CD8-positive, alpha-beta memory T cell (primary cell): ENCODE measurements around the gene PREX1. TPM values are rescaled to one million over a fixed set of nuclear protein-coding genes. Genes with fewer than 3 reads are reported as not detected.

Experiments used
- CTCF ChIA-PET: fragments of 350-600 bp; sonication (Branson Sonifier 250); formaldehyde crosslinking; loops from one replicate; lab custom pipeline; 2021; ENCODE audit warnings: antibody characterized with exemption; lab: Charles Lee
- POLR2A ChIA-PET: fragments of 350-600 bp; sonication (Branson Sonifier 250); formaldehyde crosslinking; loops from one replicate; lab custom pipeline; 2021; ENCODE audit warnings: antibody characterized with exemption; lab: Charles Lee
- DNase-seq, 5 donors: peaks; one replicate each; pipeline versions ENCODE4 v3.0.0 to v3.0.0-alpha.2; 2020 to 2022; ENCODE audit warnings: mixed read lengths in 1 of 5
- H3K27ac ChIP-seq: one replicate; pipeline ENCODE4 v1.7.0; 2013; ENCODE audit warnings: low read depth, mild to moderate bottlenecking, low read length, moderate library complexity
- H3K27me3 ChIP-seq: 2 replicates; pipeline ENCODE4 v1.7.0; 2013; ENCODE audit warnings: low read length, mild to moderate bottlenecking; ENCODE audit not compliant: insufficient read depth, poor library complexity, severe bottlenecking
- H3K36me3 ChIP-seq: 2 replicates; pipeline ENCODE4 v1.7.0; 2013; ENCODE audit warnings: mild to moderate bottlenecking, low read length, moderate library complexity; ENCODE audit not compliant: insufficient read depth
- H3K4me1 ChIP-seq: 2 replicates; pipeline ENCODE4 v1.7.0; 2013; ENCODE audit warnings: mild to moderate bottlenecking, low read length, moderate library complexity; ENCODE audit not compliant: insufficient read depth
- H3K4me3 ChIP-seq: 2 replicates; pipeline ENCODE4 v1.7.0; 2013; ENCODE audit warnings: mild to moderate bottlenecking, low read length
- H3K9me3 ChIP-seq: 2 replicates; pipeline ENCODE4 v1.7.0; 2013; ENCODE audit warnings: mild to moderate bottlenecking, low read length
- H3K27ac Mint-ChIP-seq, 8 donors: one replicate each; pipeline ENCODE4 v1.8.0; 2020 to 2021; ENCODE audit warnings: mixed read lengths in 8 of 8, mild to moderate bottlenecking in 6 of 8, inconsistent platforms in 3 of 8, moderate library complexity in 3 of 8
- H3K27me3 Mint-ChIP-seq, 2 donors: one replicate each; pipeline ENCODE4 v1.8.0; 2020 to 2021; ENCODE audit warnings: mixed read lengths in 2 of 2, mild to moderate bottlenecking in 1 of 2, moderate library complexity in 1 of 2
- H3K36me3 Mint-ChIP-seq, 3 donors: one replicate each; pipeline ENCODE4 v1.8.0; 2020 to 2021; ENCODE audit warnings: mixed read lengths in 3 of 3, inconsistent platforms in 1 of 3, mild to moderate bottlenecking in 1 of 3
- H3K4me1 Mint-ChIP-seq, 3 donors: one replicate each; pipeline ENCODE4 v1.8.0; 2020 to 2021; ENCODE audit warnings: mixed read lengths in 3 of 3, inconsistent platforms in 1 of 3, mild to moderate bottlenecking in 1 of 3
- H3K4me3 Mint-ChIP-seq, 7 donors: one replicate each; pipeline ENCODE4 v1.8.0; 2020 to 2021; ENCODE audit warnings: mixed read lengths in 7 of 7, mild to moderate bottlenecking in 6 of 7, moderate library complexity in 4 of 7, inconsistent platforms in 2 of 7
- H3K9me3 Mint-ChIP-seq, 5 donors: one replicate each; pipeline ENCODE4 v1.8.0; 2020 to 2022; ENCODE audit warnings: mixed read lengths in 5 of 5, mild to moderate bottlenecking in 3 of 5, moderate library complexity in 2 of 5, inconsistent platforms in 1 of 5
- polyA plus RNA-seq: library from polyadenylated mRNA; unstranded; fragments of 300-500 nt; fragmentation: Illumina TruSeq; gene quantifications from one replicate; pipeline ENCODE4 v1.2.3, GENCODE V29; 2021
- total RNA-seq, 2 experiments: library from RNA; stranded (reverse); gene quantifications; one replicate each; pipeline ENCODE4 v1.2.3, GENCODE V29; 2021

Gene PREX1
- total and polyA plus RNA-seq, 3 experiments from 2014 or later, result 89.5 to 90.5 (median 90.0) TPM

GRCh38 chr20:48788486-48789072 is 39.2 kb downstream of the PREX1 start:
- Histone ChIP-seq H3K27me3 (no peaks in the 10 kb centered on the region), H3K36me3 (no peaks in the 10 kb centered on the region), H3K9me3 (no peaks in the 10 kb centered on the region), H3K27ac (no peak overlapping the region), H3K4me1 (peaks cover 61% of the 10 kb centered on the region), H3K4me3 (no peak overlapping the region)
- H3K27me3 Mint-ChIP-seq, result no peaks in the 10 kb centered on the region
- peak overlapping the region; percentile 77 to 95 (median 86) for H3K27ac Mint-ChIP-seq
- peaks cover 0 to 30% (median 3%) of the 10 kb centered on the region in 3 donors for H3K36me3 Mint-ChIP-seq
- peak overlapping the region in 4 of 7 donors; percentile 57 to 75 (median 66) for H3K4me3 Mint-ChIP-seq
- ChIA-PET CTCF (interaction anchor here (1.1 to 1.3 kb wide), 4 partner anchors 9 to 131 kb away, joined by 3 read pairs; no protein-coding TSS in a partner anchor), POLR2A (interaction anchor here (0.6 to 1.4 kb wide), 3 partner anchors 37 to 116 kb away, joined by 3 to 4 read pairs (median 4); no protein-coding TSS in a partner anchor)
- peak in 1 of 5 donors; percentile 33 for DNase-seq
- peaks cover 0 to 67% (median 60%) of the 10 kb centered on the region in 3 donors for H3K4me1 Mint-ChIP-seq
- no peaks in the 10 kb centered on the region for H3K9me3 Mint-ChIP-seq

DNA sequence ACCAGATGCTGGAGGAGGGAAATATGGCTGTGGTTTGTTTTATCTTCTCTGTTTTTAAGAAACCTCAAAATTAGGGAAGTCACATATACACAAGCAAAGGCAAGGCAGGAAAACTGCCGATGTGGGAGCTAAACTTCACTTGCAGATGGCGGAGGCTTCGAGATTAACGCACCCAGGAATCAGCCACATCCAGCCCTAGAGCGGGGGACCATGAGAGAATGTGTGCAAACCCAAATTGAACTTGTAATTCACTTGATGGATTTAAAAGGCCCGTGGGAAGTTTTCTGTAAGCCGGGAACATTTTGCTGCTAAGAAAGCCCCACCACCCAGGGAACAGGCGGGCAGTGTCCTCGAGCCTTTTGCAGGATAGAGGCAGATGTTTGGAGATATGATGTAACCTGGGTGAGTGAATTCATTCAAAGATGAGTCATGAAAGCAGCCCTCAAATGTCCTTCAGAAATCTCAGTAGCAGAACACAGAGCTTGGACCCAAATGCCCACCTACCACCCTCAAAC is 39.9 kb downstream of the PREX1 start:
- peak overlapping the region; percentile 73 to 95 (median 86) for H3K27ac Mint-ChIP-seq
- CTCF ChIA-PET, result interaction anchor here (1.2 kb wide), 1 partner anchor 116 kb away, joined by 3 read pairs; no protein-coding TSS in a partner anchor
- H3K36me3 ChIP-seq, result no peaks in the 10 kb centered on the region
- H3K36me3 Mint-ChIP-seq, result peaks cover 0 to 30% (median 3%) of the 10 kb centered on the region in 3 donors
- H3K4me1 ChIP-seq, result peaks cover 68% of the 10 kb centered on the region
- peaks cover 0 to 60% (median 55%) of the 10 kb centered on the region in 3 donors for H3K4me1 Mint-ChIP-seq
- peak in 1 of 5 donors; percentile 18 for DNase-seq
- no peak overlapping the region for H3K27ac ChIP-seq
- no peaks in the 10 kb centered on the region for H3K27me3 ChIP-seq
- H3K9me3 ChIP-seq, result no peaks in the 10 kb centered on the region
- H3K9me3 Mint-ChIP-seq, result no peaks in the 10 kb centered on the region
- no peak overlapping the region for H3K4me3 ChIP-seq
- H3K4me3 Mint-ChIP-seq, result no peak overlapping the region
- POLR2A ChIA-PET, result interaction anchor here (1.4 kb wide), 1 partner anchor 39 kb away, joined by 4 read pairs; no protein-coding TSS in a partner anchor
- no peaks in the 10 kb centered on the region for H3K27me3 Mint-ChIP-seq

GRCh38 chr20:48786951-48787705 is 40.7 kb downstream of the PREX1 start:
- no peak overlapping the region for H3K27ac ChIP-seq
- peaks cover 76% of the 10 kb centered on the region for H3K4me1 ChIP-seq
- no peak overlapping the region for H3K4me3 ChIP-seq
- POLR2A ChIA-PET, result no interaction called here
- no peaks in the 10 kb centered on the region for H3K9me3 ChIP-seq
- H3K4me1 Mint-ChIP-seq, result peaks cover 0 to 53% (median 52%) of the 10 kb centered on the region in 3 donors
- CTCF ChIA-PET, result interaction anchor here (0.8 kb wide), 1 partner anchor 118 kb away, joined by 3 read pairs; no protein-coding TSS in a partner anchor
- no peaks in the 10 kb centered on the region for H3K36me3 ChIP-seq
- peak overlapping the region; percentile 72 to 95 (median 80) for H3K27ac Mint-ChIP-seq
- peak overlapping the region in 4 of 7 donors; percentile 9 to 51 (median 36) for H3K4me3 Mint-ChIP-seq
- no peaks in the 10 kb centered on the region for H3K9me3 Mint-ChIP-seq
- H3K27me3 Mint-ChIP-seq, result no peaks in the 10 kb centered on the region
- H3K27me3 ChIP-seq, result no peaks in the 10 kb centered on the region
- DNase-seq, result peak in 1 of 5 donors; percentile 30
- peaks cover 0 to 27% (median 3%) of the 10 kb centered on the region in 3 donors for H3K36me3 Mint-ChIP-seq

DNA sequence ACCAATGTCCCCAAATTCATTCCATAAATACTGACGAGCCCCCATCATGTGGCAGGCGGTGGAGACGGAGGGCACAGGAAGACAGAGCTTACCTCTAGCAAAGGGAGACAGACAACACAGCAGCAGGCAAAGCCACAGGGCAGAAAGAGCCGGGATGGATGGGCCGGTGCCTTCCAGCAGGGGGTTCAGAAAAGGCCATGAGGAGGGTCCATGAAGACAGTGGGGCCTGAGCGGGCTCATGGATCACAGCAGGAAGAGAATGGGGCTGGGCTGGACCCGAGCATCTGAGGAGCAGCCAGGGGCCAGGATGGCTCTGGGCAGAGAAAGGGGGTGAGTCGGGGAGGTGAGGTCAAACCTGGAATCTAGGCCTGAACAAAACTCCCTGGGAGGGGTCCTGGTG is 42.0 kb downstream of the PREX1 start:
- Histone ChIP-seq H3K4me3 (no peak overlapping the region), H3K27ac (no peak overlapping the region), H3K9me3 (no peaks in the 10 kb centered on the region), H3K4me1 (peaks cover 82% of the 10 kb centered on the region), H3K27me3 (no peaks in the 10 kb centered on the region), H3K36me3 (no peaks in the 10 kb centered on the region)
- Mint-ChIP-seq H3K36me3 (peaks cover 0 to 27% (median 4%) of the 10 kb centered on the region in 3 donors), H3K9me3 (no peaks in the 10 kb centered on the region), H3K4me3 (peak overlapping the region in 5 of 7 donors; percentile 13 to 74 (median 40)), H3K4me1 (peaks cover 0 to 40% (median 40%) of the 10 kb centered on the region in 3 donors), H3K27me3 (no peaks in the 10 kb centered on the region), H3K27ac (peak overlapping the region in 2 of 8 donors; percentile 85 to 96)
- ChIA-PET POLR2A (interaction anchor here (0.5 kb wide), 1 partner anchor 24 kb away, joined by 3 read pairs; no protein-coding TSS in a partner anchor), CTCF (no interaction called here)
- DNase-seq, result peak in 1 of 5 donors; percentile 11

DNA sequence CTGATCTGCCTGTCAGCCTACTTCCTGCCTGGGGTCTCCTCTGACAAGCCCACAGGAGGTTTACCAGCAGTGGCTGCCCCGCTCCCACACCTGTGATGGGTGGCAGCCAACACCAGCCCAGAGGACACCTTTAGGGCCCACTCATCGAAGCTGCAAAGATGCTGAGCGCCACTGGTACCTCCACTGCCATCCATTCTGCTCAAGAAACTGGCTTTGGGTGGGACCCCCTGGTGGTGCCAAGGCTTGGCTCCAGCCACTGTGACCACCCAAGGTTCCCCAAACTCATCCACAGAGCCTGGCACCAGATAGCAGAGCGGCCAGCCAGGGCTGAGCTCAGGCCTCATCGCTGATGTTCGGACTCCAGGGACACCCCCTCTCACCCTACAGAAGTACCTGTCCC is 42.5 kb downstream of the PREX1 start:
- H3K4me1 ChIP-seq, result peaks cover 82% of the 10 kb centered on the region
- peaks cover 0 to 35% (median 35%) of the 10 kb centered on the region in 3 donors for H3K4me1 Mint-ChIP-seq
- no peaks in the 10 kb centered on the region for H3K27me3 Mint-ChIP-seq
- no peaks in the 10 kb centered on the region for H3K9me3 Mint-ChIP-seq
- no peak overlapping the region for H3K27ac ChIP-seq
- peak overlapping the region in 3 of 7 donors; percentile 14 to 61 (median 33) for H3K4me3 Mint-ChIP-seq
- H3K9me3 ChIP-seq, result no peaks in the 10 kb centered on the region
- peaks cover 0 to 25% (median 5%) of the 10 kb centered on the region in 3 donors for H3K36me3 Mint-ChIP-seq
- POLR2A ChIA-PET, result interaction anchor here (0.8 kb wide), 1 partner anchor 41 kb away, joined by 3 read pairs; no protein-coding TSS in a partner anchor
- DNase-seq, result peak in 1 of 5 donors; percentile 44
- H3K27ac Mint-ChIP-seq, result peak overlapping the region in 2 of 8 donors; percentile 85 to 96
- H3K4me3 ChIP-seq, result no peak overlapping the region
- CTCF ChIA-PET, result interaction anchor here (2.1 kb wide), 1 partner anchor 11 kb away, joined by 5 read pairs; no protein-coding TSS in a partner anchor
- no peaks in the 10 kb centered on the region for H3K36me3 ChIP-seq
- no peaks in the 10 kb centered on the region for H3K27me3 ChIP-seq

DNA sequence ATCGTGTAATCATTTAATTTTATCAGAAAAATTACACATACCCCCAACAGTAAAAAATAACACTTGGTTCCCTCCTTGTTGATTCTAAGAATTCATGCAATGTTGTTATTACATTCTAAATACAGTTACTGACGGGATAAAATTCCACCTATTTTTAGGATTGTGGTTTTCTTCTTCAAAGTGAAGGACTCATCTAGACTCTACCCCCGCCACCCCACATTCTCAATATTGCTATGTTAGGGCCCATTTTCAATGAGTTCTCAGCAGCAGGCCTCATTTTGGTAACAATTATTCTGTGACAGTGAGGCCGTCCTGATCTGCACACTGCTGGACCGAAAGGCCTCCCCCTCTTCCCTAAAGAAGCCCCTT is 43.5 kb downstream of the PREX1 start:
- Histone ChIP-seq H3K9me3 (no peaks in the 10 kb centered on the region), H3K36me3 (no peaks in the 10 kb centered on the region), H3K4me1 (peaks cover 72% of the 10 kb centered on the region), H3K4me3 (no peak overlapping the region), H3K27me3 (no peaks in the 10 kb centered on the region), H3K27ac (peak overlapping the region; percentile 62)
- Mint-ChIP-seq H3K36me3 (peaks cover 6 to 25% (median 11%) of the 10 kb centered on the region in 3 donors), H3K27me3 (no peaks in the 10 kb centered on the region), H3K4me1 (peaks cover 0 to 25% (median 25%) of the 10 kb centered on the region in 3 donors), H3K4me3 (no peak overlapping the region), H3K27ac (no peak overlapping the region), H3K9me3 (no peaks in the 10 kb centered on the region)
- ChIA-PET POLR2A (interaction anchor here (0.8 kb wide), 1 partner anchor 42 kb away, joined by 3 read pairs; no protein-coding TSS in a partner anchor), CTCF (interaction anchor here (1.0 to 2.1 kb wide), 2 partner anchors 10 to 127 kb away, joined by 3 to 5 read pairs; no protein-coding TSS in a partner anchor)
- no peak for DNase-seq

- Mint-ChIP-seq H3K4me1 (peaks cover 0 to 21% (median 19%) of the 10 kb centered on the region in 3 donors), H3K4me3 (no peak overlapping the region), H3K27me3 (no peaks in the 10 kb centered on the region), H3K27ac (no peak overlapping the region), H3K9me3 (no peaks in the 10 kb centered on the region), H3K36me3 (peaks cover 7 to 24% (median 13%) of the 10 kb centered on the region in 3 donors)
- peak in 4 of 5 donors; percentile 28 to 70 (median 51) for DNase-seq
- H3K9me3 ChIP-seq, result no peaks in the 10 kb centered on the region
- no peaks in the 10 kb centered on the region for H3K27me3 ChIP-seq
- H3K4me1 ChIP-seq, result peaks cover 67% of the 10 kb centered on the region
- ChIA-PET POLR2A (no interaction called here), CTCF (interaction anchor here (1.0 to 2.1 kb wide), 3 partner anchors 9 to 126 kb away, joined by 3 to 5 read pairs (median 3); partner anchors contain the start of gene PREX1)
- H3K4me3 ChIP-seq, result no peak overlapping the region
- no peaks in the 10 kb centered on the region for H3K36me3 ChIP-seq
- peak overlapping the region; percentile 62 for H3K27ac ChIP-seq
Observed at GRCh38 chr20:48783533-48784272, 44.1 kb downstream of the PREX1 start.
